ENCODE results near the gene KMO. TPM values are rescaled to one million over a fixed set of nuclear protein-coding genes. Genes with fewer than 3 reads are reported as not detected.

KMO gene
- total and polyA plus RNA-seq, 8 donors = 0.04 to 0.89 (median 0.23) TPM; not detected in 2

- WGBS, 2 donors = 9 to 10% methylated on average over 8 of the region's 8 CpGs
- Histone ChIP-seq H3K36me3 (no peaks in the 10 kb centered on the region), H3K27me3 (no peaks in the 10 kb centered on the region), H3K4me1 (peaks cover 9 to 34% (median 9%) of the 10 kb centered on the region in 3 donors), H3K4me3 (no peak overlapping the region), H3K27ac (no peak overlapping the region), H3K9me3 (no peaks in the 10 kb centered on the region)
- FAIRE-seq = no peak
- DNase-seq = peak in 3 of 6 donors; percentile 38 to 70 (median 48)
- ATAC-seq = peak; percentile 67 to 85 (median 83)
- intact Hi-C loops (cut with DNase I) = no loop called here
- TF ChIP-seq, protein P1, sequence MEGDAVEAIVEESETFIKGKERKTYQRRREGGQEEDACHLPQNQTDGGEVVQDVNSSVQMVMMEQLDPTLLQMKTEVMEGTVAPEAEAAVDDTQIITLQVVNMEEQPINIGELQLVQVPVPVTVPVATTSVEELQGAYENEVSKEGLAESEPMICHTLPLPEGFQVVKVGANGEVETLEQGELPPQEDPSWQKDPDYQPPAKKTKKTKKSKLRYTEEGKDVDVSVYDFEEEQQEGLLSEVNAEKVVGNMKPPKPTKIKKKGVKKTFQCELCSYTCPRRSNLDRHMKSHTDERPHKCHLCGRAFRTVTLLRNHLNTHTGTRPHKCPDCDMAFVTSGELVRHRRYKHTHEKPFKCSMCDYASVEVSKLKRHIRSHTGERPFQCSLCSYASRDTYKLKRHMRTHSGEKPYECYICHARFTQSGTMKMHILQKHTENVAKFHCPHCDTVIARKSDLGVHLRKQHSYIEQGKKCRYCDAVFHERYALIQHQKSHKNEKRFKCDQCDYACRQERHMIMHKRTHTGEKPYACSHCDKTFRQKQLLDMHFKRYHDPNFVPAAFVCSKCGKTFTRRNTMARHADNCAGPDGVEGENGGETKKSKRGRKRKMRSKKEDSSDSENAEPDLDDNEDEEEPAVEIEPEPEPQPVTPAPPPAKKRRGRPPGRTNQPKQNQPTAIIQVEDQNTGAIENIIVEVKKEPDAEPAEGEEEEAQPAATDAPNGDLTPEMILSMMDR (IDR thresholded peaks at IDR 0.05) = no peak
Measured at GRCh38 chr1:241610056-241610815, 78.1 kb downstream of the KMO start.

DNA sequence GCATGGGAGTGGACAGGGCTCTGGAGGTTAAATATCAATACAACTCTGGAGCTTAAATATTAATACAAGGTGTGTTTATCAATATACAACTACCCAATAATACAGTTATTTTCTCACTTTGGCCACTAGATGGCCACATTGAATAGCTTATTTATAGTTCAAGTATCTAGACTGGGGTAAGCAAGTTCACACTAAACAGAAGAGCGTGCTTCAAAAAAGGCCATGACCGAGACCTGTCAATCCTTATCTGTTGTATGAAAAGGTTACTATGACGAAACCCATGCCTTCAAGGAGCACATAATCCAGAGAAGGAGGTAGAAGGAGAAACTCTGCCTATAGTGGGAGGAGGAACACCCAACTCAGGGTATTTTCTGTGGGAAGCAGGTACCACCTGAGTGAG, 78.9 kb downstream of the KMO start:
- DNase-seq (no peak), FAIRE-seq (no peak), ATAC-seq (peak; percentile 82 to 87 (median 85))
- TF ChIP-seq, protein P1 (IDR thresholded peaks at IDR 0.05) = peak; percentile 28 to 68 (median 63)
- Histone ChIP-seq H3K27ac (peak overlapping the region in 1 of 4 donors; percentile 22), H3K36me3 (no peaks in the 10 kb centered on the region), H3K4me3 (no peak overlapping the region), H3K9me3 (no peaks in the 10 kb centered on the region), H3K27me3 (no peaks in the 10 kb centered on the region), H3K4me1 (peaks cover 9 to 39% (median 9%) of the 10 kb centered on the region in 3 donors)
- WGBS, 2 donors = 2% methylated on average over 3 of the region's 3 CpGs
- intact Hi-C loops (cut with DNase I) = no loop called here

DNA sequence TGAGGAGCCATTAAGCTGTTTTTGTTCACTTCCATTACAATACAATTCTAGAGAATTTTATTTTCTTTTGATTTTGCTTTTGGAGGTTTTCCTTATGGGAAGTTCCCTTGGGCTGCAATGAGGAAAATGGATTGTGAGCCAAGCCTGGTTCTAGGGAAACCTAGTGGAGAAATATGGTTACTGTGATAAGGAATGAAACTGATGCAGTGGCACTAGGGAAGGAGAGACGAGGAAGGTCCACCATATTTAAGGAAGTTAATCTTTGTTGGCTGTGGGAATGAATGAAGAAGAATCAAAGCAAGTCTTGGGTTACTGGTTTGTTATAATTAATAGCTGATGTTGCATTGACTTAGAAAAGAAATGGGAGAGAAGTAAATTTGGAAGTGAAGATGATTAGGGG, 79.6 kb downstream of the KMO start:
- WGBS, 2 donors = 65 to 89% methylated on average over 1 of the region's 1 CpG
- Histone ChIP-seq H3K27me3 (no peaks in the 10 kb centered on the region), H3K9me3 (no peaks in the 10 kb centered on the region), H3K4me3 (no peak overlapping the region), H3K27ac (peak overlapping the region in 1 of 4 donors; percentile 22), H3K4me1 (peaks cover 9 to 40% (median 9%) of the 10 kb centered on the region in 3 donors), H3K36me3 (no peaks in the 10 kb centered on the region)
- FAIRE-seq (no peak), DNase-seq (no peak), ATAC-seq (no peak)
- intact Hi-C loops (cut with DNase I) = no loop called here
- TF ChIP-seq, protein P1 (IDR thresholded peaks at IDR 0.05) = no peak

- Histone ChIP-seq H3K9me3 (no peaks in the 10 kb centered on the region), H3K4me3 (no peak overlapping the region), H3K4me1 (peaks cover 9 to 40% (median 9%) of the 10 kb centered on the region in 3 donors), H3K27me3 (no peaks in the 10 kb centered on the region), H3K36me3 (no peaks in the 10 kb centered on the region), H3K27ac (peak overlapping the region in 1 of 4 donors; percentile 22)
- TF ChIP-seq, protein P1 (IDR thresholded peaks at IDR 0.05) = no peak
- WGBS, 2 donors = 80 to 88% methylated on average over 9 of the region's 9 CpGs
- ATAC-seq (no peak), DNase-seq (no peak), FAIRE-seq (no peak)
- intact Hi-C loops (cut with DNase I) = no loop called here
Measured at GRCh38 chr1:241612533-241613477, 80.6 kb downstream of the KMO start.

All from pancreas (tissue), 10 donors.